Stomach (tissue), 4 donors: ENCODE results near the gene CENPX.
A peak's percentile ranks its signal among the peaks of the same experiment; 100 is the strongest.

Experiments
- POLR2A ChIP-seq, 4 donors: fragments of 450-650 bp; IDR thresholded peaks; one replicate each; pipeline ENCODE4 v1.6.1; 2016; ENCODE audit warnings: antibody characterized with exemption in 4 of 4, control low read depth in 2 of 4, mild to moderate bottlenecking in 1 of 4, moderate library complexity in 1 of 4
- POLR2AphosphoS5 ChIP-seq, 3 donors: sonication (generic); formaldehyde crosslinking; IDR thresholded peaks; one replicate each; pipeline ENCODE4 v1.6.1; 2016; ENCODE audit warnings: antibody characterized with exemption in 3 of 3
- TF ChIP-seq, protein P1 (sequence below), 7 experiments: fragments of 450-650 bp in 4 of 7; fragments of 200-600 bp in 3 of 7; sonication (generic) in 3 of 7; IDR thresholded peaks; one replicate each; pipeline ENCODE4 v1.5.1; 2016 to 2019; ENCODE audit warnings: antibody characterized with exemption in 7 of 7, control low read depth in 2 of 7, mild to moderate bottlenecking in 1 of 7

DNA sequence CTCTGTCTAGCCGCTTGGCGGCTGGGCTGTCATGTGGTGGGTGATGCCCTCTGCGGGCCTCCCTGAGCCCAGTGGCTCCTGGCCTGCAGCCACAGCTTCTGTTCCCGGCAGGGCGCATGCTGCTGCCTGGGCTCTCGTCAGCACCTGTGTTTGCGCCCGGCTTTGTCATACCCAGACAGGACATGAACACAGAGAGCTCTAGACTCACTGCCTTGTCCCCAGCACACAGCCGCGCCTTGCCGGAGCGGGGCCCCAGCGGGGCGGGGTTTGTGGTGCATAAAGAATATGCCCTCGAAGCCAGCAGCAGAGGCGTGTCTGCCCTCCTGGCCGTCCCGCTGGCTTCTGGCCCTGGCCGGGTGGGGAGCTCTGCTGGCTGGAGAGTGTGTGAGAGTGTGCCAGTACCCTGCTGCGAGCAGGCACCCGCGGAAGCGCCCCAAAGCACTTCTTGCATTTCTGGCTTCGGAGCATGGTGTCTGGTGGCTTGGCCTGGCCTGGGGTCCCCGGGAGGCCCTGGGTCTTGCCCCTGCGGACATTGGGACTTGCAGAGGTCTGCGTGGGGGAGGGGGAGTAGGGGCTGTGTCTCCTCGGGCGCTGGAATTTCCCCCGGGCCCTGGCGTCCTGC is 30.9 kb downstream of the CENPX start:
- TF ChIP-seq, protein P1, sequence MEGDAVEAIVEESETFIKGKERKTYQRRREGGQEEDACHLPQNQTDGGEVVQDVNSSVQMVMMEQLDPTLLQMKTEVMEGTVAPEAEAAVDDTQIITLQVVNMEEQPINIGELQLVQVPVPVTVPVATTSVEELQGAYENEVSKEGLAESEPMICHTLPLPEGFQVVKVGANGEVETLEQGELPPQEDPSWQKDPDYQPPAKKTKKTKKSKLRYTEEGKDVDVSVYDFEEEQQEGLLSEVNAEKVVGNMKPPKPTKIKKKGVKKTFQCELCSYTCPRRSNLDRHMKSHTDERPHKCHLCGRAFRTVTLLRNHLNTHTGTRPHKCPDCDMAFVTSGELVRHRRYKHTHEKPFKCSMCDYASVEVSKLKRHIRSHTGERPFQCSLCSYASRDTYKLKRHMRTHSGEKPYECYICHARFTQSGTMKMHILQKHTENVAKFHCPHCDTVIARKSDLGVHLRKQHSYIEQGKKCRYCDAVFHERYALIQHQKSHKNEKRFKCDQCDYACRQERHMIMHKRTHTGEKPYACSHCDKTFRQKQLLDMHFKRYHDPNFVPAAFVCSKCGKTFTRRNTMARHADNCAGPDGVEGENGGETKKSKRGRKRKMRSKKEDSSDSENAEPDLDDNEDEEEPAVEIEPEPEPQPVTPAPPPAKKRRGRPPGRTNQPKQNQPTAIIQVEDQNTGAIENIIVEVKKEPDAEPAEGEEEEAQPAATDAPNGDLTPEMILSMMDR (IDR thresholded peaks at IDR 0.05), result peak in 1 of 7 experiments; percentile 25
- no peak for TF ChIP-seq POLR2A (IDR thresholded peaks at IDR 0.05)
- peak; percentile 4 to 78 (median 72) for TF ChIP-seq POLR2AphosphoS5 (IDR thresholded peaks at IDR 0.05)
